ENCODE measurements around the gene ELAVL2. TPM values are rescaled to one million over a fixed set of nuclear protein-coding genes. Genes with fewer than 3 reads are reported as not detected.

The ELAVL2 gene
- total and polyA plus RNA-seq, 2 of the 4 experiments (the other 2 are of a cell fraction): 0.36 TPM; not detected in 1

DNA sequence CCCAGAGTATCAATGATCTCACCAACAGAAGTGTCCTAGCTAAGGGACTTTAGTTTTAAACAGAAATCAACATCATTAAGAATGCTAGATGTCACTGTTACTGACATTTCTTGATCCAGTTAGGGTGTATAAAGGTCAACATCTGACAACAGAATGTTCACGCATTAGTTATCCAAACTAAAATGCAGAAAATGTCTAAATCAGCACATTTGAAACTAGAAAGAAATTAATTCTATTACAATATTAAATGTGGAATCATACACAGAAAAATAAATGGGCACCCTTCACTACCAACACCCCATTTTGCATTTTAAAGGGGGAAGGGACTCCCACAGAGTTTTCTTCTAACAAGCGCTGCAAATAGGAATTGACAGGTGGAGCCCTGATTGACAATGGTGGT is 24.5 kb downstream of the ELAVL2 start:
- no CpG with 5 or more reads among the region's 2 CpGs for WGBS, 2 experiments (ENCODE audit: extremely low coverage in 2 of 2, insufficient read length in 1 of 2)
- no peak overlapping the region for H3K23ac ChIP-seq (ENCODE audit: low read depth, low read length)
- H3K9me3 ChIP-seq (ENCODE audit: control insufficient read depth, insufficient read depth, low read length): no peaks in the 10 kb centered on the region
- no peak overlapping the region for H4K8ac ChIP-seq (ENCODE audit: low read depth in 2 of 2, low read length in 2 of 2)
- intact Hi-C loops (cut with micrococcal nuclease) (no loop called here), in situ Hi-C loops (cut with MboI; ENCODE audit: low sequenced_read_pairs) (no loop called here), dilution Hi-C loops (cut with HindIII; ENCODE audit: low sequenced_read_pairs, unreplicated experiment) (no loop called here)
- H3K27me3 ChIP-seq (ENCODE audit: control insufficient read depth, insufficient read depth, low read length): no peaks in the 10 kb centered on the region
- ChIA-PET CTCF (no interaction called here), POLR2A (ENCODE audit: unreplicated experiment) (no interaction called here)
- H2AFZ ChIP-seq (replicated peaks; ENCODE audit: low read length, poor library complexity): no peak overlapping the region
- H2BK5ac ChIP-seq (ENCODE audit: low read depth, low read length, poor library complexity, severe bottlenecking): no peak overlapping the region
- H3K14ac ChIP-seq (replicated peaks; ENCODE audit: low read depth, low read length): no peak overlapping the region
- no peak overlapping the region for H2BK120ac ChIP-seq (ENCODE audit: low read depth, low read length)
- no peak overlapping the region for H2AK5ac ChIP-seq (ENCODE audit: low read depth, low read length)
- ATAC-seq (ENCODE audit: low read depth) (no peak), DNase-seq (no peak)
- no peak overlapping the region for H3K9ac ChIP-seq (ENCODE audit: low read depth, low read length)
- H4K20me1 ChIP-seq (ENCODE audit: insufficient read depth, low read length): no peaks in the 10 kb centered on the region
- H4K91ac ChIP-seq (ENCODE audit: insufficient read depth, low read depth, low read length): no peak overlapping the region
- no peak overlapping the region for H3K4me2 ChIP-seq (ENCODE audit: low read depth, low read length)
- no peak overlapping the region for H2AK9ac ChIP-seq (replicated peaks; ENCODE audit: low read depth, low read length, poor library complexity)
- no TSS peak for BruUV-seq (replicated peaks)
- H3K36me3 ChIP-seq (ENCODE audit: control insufficient read depth, insufficient read depth, low read length): no peaks in the 10 kb centered on the region
- no peak overlapping the region for H4K5ac ChIP-seq (ENCODE audit: low read depth, low read length)
- H3K18ac ChIP-seq (ENCODE audit: low read depth, low read length): no peak overlapping the region
- H3K4ac ChIP-seq (ENCODE audit: low read depth, low read length): no peak overlapping the region
- H3K4me1 ChIP-seq (ENCODE audit: control insufficient read depth, insufficient read depth, low read length): no peaks in the 10 kb centered on the region
- no peak for TF ChIP-seq RCOR1 (IDR thresholded peaks at IDR 0.05; ENCODE audit: insufficient replicate concordance, low read length)
- TF ChIP-seq RFX5 (IDR thresholded peaks at IDR 0.05; ENCODE audit: low read depth, low read length): no peak
- no peak for TF ChIP-seq MXI1 (IDR thresholded peaks at IDR 0.05; ENCODE audit: borderline replicate concordance, low read depth, low read length)
- no peak for TF ChIP-seq SMC3 (IDR thresholded peaks at IDR 0.05; ENCODE audit: low read depth, low read length)
- no peak overlapping the region for H3K27ac ChIP-seq (ENCODE audit: insufficient read depth, low read length)
- no peak overlapping the region for H2BK15ac ChIP-seq (ENCODE audit: low read depth, low read length)
- H3K56ac ChIP-seq (ENCODE audit: extremely low read depth, insufficient read depth, low read length): no peak overlapping the region
- no peaks in the 10 kb centered on the region for H3K79me1 ChIP-seq (ENCODE audit: low read depth in 1 of 2, low read length in 2 of 2)
- no peak overlapping the region for H2BK20ac ChIP-seq (ENCODE audit: low read depth, low read length)
- no peaks in the 10 kb centered on the region for H3K9me1 ChIP-seq (ENCODE audit: insufficient read depth, low read length)
- H3K4me3 ChIP-seq (ENCODE audit: insufficient read depth, low read depth, low read length): no peak overlapping the region
